Measurements from ENCODE around the gene SRGAP2B. TPM values are rescaled to one million over a fixed set of nuclear protein-coding genes. Genes with fewer than 3 reads are reported as not detected.
"Not testable (repeated sequence)": the region's sequence is repeated elsewhere in the genome, so short reads cannot be mapped to it uniquely, and the experiment has no call there.

The SRGAP2B gene
- total RNA-seq, 2 donors from 2014 or later: 17.7 to 20.6 TPM

DNA sequence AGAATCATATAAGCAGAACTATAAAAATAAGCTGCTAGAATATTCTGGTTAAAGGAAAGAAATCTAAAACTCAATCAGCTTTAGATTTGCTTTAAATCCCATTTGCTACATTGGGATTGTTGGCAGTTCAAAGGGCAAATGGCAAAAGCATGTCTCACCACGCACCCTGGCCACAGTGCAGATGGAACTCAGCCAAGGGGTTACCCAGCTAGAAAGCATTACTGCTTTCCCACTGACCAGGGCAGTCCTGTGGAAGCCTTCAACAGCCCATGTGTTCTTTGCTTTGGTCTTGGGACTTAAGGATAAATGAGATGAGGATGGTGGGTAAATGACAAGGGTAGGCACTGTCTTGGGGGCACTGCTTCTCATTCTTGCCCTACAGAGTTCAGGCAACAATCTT lies 163.6 kb downstream of the SRGAP2B start:
- intact Hi-C loops (cut with DNase I); DNase-seq: not testable (repeated sequence)
- ATAC-seq: peak; percentile 32 to 37

DNA sequence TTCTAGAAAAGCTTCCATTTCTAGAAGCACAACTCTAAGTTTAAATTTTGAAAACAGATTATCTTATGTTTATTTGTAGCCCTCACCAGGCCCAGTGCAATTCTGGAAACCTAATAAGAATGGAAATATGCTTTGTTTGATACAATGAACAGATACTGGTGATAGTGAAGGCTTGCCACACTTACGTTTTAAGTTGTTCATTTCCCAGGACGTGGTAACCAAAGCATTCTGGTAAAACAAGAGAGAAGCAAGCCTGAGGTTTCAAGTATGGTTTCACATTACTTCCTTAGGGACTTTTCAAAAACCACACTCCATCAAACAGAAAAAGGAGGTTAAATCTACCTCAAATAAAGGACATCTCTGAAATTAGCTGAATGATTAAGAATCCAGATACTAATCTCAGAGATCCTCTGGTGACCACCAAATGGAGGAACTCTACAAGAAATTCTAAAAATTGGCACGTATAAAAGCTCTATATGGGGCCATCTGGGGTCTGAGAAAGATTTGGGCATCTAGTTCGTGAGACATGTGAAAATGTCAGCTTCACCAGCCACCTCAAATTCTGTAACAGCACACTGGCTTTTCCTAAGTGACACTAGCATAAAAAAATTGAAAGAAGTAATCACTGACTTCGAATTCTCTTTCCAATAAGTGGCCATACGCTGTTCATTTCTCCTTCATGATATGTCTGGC lies 164.9 kb downstream of the SRGAP2B start:
- DNase-seq; intact Hi-C loops (cut with DNase I); ATAC-seq: not testable (repeated sequence)

DNA sequence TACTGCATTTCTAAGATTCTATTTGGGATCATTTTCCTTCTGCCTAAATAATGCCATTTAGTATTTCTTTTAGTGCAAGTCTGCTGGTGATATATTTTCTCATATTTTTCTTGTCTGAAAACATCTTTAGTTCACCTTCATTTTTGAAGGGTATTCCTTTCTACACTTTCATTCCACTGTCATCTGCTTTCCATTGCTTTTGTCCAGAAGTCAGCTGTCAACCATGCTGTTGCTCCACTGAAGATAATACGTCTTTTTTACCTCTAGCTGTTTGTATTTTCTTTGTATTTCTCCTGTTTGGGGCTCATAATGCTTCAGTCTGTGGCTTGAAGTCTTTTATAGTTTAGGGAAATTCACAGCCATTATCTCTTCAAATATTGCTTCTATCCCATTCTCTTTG lies 167.8 kb downstream of the SRGAP2B start:
- ATAC-seq; intact Hi-C loops (cut with DNase I): not testable (repeated sequence)

DNA sequence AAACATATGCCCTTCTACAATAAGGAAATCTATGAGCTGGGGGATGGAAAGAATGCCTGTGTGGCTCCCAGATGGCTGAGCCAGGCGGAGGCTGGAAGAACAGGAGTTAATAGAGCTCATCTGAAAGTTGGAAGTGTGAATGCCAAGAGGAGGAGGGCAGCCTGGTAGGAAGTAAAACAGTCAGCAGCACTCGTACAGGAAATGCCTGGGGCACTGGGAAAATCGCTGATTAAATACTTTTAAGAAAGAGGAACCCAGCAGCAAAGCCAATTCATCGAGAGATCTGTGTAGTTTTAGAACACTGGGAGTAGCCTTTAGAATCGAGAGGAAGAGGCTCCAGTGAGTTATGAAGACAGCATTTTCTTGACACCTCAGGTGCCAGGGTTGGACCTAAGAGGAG lies 171.5 kb downstream of the SRGAP2B start:
- intact Hi-C loops (cut with DNase I): not testable (repeated sequence)

More for the DNA sequence above, 167.8 kb downstream of the SRGAP2B start:
- not testable (repeated sequence) for DNase-seq

DNA sequence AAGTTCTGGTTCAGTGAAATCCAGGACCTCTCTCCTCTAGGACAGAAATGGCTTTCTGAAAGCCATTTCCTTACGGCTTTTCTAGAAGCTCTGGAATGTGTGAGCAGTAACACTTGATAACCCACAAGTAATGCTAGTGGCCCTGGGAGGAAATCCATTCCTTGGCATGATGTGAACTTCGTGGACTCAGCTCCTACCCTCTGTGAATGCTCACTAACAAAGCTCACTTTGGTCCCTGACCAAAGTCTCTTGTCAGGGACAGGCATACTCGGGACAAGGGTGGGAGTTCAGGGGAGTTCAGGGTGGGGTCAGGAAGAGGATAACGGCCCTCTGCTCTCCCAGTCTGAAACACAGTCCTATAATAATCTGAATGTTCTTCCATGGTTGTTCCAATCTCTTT lies 172.3 kb downstream of the SRGAP2B start:
- ATAC-seq: peak in 1 of 2 donors; percentile 8
- intact Hi-C loops (cut with DNase I); DNase-seq: not testable (repeated sequence)

More for the DNA sequence above, 171.5 kb downstream of the SRGAP2B start:
- not testable (repeated sequence) for DNase-seq
- peak; percentile 75 to 80 for ATAC-seq

DNA sequence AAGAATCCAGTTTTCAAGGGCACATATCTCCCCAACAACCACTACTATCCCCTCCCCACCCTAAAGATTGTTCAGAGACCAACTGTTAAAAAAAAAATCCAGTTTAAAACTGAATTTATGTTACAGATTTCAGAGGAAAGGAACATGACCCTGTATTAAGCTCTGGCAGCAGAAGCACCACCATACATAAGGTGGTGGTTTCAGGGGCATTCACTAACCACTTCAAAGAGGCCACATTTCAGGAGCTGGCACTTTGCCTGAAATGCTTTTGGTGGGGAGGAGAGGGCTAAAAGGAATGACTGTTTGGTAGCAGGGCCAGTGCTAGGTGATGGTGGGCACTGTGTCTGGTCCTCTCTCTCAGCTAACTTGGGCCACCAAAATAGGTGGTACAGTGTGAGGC lies 176.0 kb downstream of the SRGAP2B start:
- DNase-seq; ATAC-seq; intact Hi-C loops (cut with DNase I): not testable (repeated sequence)

DNA sequence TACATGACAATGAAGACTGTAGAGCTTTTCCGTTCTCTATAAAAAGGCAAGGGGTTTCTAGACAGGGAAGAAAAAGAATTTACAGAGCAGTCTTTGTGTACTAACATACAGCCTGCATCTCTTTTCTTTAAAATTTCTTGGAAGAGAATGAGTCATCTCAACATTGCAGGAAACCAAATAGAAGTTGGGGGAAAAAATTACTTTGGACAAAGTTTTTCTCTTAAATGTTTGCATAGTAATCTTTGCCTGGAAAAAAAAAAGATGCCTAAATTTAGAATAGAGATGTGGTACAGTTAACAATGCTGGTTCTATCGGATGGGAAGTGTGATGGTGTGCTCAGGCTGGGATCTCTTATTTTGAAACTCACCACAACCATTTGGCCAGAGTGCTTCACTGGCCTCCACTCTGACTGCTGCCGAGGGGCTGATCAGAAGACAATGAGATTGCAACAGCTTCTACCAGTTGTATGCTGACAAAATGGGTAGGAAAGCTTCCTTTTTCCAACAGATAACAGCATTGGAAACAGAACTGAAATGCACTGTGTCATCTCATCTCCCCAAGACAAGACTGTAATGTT lies 177.0 kb downstream of the SRGAP2B start:
- intact Hi-C loops (cut with DNase I); DNase-seq: not testable (repeated sequence)
- ATAC-seq: peak; percentile 75 to 78

DNA sequence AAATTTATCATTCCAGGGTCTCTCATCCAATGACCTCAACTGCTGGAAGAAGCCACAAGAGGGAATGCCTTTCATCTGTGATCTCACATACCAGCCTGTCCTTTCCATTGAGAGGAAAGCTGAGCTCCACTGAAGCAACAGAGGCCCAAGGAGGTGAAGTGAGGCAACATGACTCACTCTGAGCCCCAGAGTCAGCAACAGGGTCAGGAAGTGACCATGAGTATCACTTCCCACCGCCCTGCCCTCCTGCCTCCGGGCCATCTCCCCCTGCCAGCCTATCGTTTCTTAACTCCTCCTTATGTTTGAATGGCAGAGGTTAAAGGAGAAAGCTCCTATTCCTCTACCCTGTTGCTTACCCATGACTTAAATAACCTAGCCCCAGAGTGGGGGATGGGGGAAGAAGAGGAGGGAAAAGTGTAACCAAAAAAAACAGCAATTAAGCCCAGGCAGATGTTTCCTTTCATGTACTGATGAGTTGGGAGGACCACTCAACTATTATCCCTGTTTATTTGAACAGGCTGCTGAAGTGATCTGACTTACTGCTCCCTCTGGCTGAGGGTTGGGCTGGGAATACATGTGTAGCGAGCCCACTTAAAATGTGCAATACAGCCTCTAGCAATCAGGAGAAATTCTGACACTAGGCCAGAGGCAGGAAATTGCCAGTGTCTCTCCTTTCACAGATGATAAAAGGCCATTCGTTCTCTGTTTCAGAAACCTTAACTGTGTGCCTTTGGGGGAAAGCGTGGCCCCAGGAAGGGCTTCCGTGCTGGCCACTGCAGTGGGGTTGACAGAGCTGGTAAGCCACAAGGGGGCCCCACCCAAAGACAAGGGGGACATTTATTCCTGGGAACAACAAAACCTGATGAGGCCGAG lies 177.7 kb downstream of the SRGAP2B start:
- DNase-seq; intact Hi-C loops (cut with DNase I): not testable (repeated sequence)
- peak; percentile 70 to 85 for ATAC-seq

DNA sequence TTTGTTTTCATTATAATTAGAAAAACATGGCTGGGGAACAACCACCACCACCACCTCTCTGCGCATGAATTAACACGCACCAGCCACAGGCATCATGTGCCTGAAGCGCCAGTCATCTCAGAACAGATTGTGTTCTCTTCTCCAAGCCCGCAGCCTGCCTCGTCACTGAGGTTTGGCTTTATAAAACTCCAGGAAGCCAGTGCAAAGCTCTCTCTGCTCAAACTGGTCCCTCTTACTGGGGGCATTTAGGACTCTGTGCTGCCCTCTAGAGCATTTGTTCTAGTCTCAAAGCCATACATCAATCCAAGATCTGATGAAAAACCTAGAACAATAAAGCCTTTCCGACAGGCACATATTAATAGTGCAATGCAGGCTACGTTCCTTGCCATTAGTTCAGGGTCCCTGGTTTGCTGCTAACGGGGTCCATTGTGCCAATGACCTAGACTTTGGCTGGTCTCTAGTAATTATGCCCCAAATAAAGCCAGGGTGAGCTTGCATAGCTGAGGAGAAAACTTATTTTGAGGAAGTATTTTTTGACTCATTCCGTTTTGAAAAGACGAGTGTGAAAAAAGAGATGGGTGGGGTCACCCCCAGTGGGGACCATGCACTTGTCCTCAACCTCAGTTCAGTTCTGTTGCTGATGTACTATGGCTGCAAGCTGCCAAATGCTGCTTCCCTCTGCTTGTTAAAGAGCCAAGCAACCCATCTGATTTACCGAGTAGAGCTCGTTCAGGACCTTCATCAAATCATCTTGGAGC lies 181.0 kb downstream of the SRGAP2B start:
- DNase-seq; intact Hi-C loops (cut with DNase I): not testable (repeated sequence)
- ATAC-seq: peak in 1 of 2 donors; percentile 41

DNA sequence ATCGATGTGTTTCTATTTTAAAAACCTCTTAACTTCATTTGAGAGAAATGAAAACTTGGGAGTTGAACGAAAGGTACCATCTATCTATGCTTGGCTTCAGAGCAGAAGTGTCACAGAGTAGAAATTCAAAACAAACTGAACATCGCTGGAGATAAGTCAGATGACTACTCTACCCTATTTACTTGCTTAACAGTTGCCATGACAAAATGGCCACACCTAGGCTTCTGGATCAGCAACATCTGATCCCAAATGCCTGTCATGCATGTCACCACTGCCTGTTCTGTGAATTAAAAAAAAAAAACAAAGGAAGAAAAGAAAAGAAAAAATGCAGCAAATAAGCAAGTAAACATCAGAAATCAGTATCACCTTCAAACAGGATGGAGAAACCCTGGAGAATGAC lies 181.7 kb downstream of the SRGAP2B start:
- DNase-seq; ATAC-seq; intact Hi-C loops (cut with DNase I): not testable (repeated sequence)

DNA sequence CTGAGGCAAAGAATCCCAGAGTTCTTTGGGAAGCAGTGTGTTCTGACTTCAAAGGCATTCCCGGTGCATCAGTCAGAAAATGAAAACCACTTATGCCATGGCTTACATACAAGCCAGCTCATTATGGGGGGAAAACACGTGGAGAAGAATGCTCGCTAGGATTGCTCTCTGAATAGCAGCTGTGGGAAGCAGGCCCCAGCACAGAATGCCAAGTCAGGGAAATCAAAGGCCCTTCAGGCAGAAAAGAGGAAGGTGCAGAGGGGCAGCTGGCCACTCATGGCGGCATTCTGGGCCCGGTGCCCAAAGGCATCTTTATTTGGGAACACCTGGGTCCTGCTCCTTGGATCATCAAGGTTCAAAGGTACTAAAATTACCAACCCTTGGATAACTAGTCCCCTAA lies 184.4 kb downstream of the SRGAP2B start:
- peak; percentile 47 to 55 for ATAC-seq
- DNase-seq; intact Hi-C loops (cut with DNase I): not testable (repeated sequence)

DNA sequence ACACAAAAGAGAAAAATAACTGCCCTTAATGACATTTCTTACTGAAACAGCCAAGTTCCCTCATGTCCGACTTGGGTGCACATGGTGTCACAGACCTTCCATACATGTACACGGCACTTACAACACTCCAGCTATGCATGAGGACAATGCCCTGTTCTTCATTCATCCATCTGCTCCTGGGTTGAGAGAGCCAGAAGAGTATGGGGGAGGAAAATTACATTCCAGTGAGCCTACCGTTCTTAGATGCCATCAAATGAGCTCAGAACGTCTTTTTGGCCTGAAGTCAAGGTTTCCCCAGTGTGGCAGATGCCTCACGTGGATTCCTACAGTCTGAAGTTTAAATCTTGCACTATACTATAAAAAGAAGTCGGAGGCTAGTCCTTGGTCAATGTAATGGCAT lies 194.3 kb downstream of the SRGAP2B start:
- DNase-seq; ATAC-seq; intact Hi-C loops (cut with DNase I): not testable (repeated sequence)

DNA sequence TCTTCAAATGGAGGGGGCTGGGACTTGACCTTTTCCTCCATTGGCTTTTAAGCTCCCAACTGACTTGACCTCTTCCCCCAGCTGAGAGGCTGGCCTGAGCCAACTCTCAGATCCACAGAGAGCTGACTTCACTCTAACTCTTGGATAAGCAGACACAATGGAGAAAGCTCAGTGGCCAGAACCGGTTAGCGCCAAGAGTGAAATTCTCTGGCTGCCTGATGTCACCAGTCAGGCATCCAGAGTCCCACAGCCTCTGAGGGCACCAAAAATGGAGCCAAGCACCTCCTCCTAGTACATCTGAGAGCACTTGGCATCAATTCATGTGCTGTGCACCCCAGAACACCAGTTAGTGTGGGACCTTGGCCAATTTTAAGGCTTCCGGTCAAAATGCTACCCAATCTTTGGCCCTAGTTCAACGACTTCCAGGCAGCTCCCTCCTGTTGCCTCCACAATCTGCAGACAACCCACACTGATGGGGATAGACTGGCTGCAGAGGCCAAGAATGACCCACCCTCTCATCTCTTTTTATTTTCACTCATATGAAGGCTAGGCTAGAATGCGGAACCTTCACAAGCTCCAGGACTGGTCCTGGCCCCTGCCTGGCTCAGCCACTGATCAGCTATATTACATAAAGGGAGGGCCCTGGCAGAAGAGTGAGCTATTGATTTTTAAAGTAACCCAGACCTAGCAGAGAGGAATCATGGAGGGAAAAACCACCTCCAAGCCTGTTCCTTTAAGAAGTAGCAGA lies 200.5 kb downstream of the SRGAP2B start:
- intact Hi-C loops (cut with DNase I); DNase-seq: not testable (repeated sequence)
- peak; percentile 94 to 95 for ATAC-seq

DNA sequence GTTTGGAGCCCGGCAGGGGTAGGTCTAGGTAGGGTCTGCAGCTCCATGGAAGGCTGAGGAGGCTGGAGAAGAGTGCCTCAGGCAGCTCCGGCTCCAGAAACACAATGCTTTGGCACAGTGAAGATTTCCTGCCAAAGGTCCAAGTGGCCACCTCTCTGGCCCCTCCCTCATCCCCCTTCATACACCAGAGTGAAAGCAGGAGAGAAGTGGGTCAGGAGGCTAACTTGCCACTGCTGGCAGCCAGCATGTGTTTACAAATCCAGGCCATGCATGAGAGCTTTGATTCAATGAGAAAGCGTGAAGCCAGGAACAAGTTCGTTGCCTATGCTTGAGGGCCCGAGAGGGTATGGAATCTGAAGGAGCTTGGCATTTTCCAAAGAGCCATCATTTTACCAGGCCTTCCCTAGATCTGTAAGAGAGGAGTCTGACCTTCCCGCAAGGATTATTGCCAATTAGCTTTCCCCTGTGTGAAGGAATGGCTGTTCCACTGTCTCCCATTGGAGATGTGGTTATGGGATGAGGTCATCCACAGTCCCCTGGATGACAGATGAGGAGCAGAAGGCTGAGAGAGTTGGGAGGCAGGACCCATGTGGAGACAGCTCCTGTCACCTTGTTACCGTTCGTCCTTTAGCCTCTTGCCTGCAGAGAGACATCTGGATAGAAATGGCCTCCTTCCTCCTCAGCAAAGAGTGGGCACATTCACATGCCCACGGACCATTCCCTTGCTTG lies 201.3 kb downstream of the SRGAP2B start:
- ATAC-seq: peak; percentile 33 to 55
- intact Hi-C loops (cut with DNase I); DNase-seq: not testable (repeated sequence)

DNA sequence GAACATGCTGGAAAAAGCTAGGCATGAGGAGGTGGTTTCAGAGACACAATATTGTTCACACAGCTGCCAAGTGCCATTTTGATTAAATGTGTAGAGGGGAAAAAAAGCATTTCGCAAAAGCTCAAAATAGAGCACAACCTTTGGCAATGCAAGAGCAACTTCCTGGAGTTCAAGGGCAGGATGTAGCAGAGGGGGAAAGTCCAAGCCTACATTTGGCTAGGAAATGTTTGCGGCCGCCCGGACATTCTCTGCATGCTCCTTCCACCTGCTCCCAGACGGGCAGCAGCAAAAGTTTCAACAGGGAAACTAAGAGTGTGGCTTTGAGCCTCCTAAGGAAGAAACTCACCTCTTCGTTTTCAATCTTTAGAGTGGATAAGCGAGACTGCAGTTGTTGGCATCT lies 202.1 kb downstream of the SRGAP2B start:
- intact Hi-C loops (cut with DNase I); DNase-seq: not testable (repeated sequence)
- peak in 1 of 2 donors; percentile 29 for ATAC-seq

DNA sequence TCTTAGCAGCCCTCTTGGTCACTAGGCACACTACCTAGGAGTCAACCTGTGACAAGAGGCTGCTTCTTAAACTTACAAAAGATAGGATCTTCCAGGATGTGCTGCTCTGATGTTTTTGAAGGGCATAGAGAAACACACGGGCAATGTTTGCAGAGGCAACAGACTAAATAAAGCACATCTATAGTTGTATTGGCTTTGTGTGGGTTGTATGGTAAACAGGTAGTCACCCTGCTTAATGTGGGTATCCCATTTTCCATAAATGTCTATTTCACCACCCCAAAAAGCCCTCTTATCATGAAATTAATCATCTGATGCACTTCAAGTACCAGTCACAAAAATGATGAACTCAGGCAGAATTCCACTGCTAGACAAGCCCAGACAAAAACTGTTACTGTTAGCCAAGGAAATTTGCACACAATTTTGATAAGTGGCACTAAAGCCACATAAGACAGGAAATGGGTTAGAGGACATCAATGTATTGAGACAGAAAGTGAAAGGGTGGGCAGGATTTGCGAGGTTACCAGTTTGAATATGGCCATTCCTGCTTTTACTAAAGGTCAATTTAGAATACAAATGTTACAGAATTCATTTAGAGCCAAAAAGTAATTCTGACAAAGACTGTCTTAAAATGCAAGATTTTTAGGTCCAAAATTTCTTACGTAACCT lies 205.5 kb downstream of the SRGAP2B start:
- ATAC-seq; intact Hi-C loops (cut with DNase I); DNase-seq: not testable (repeated sequence)

DNA sequence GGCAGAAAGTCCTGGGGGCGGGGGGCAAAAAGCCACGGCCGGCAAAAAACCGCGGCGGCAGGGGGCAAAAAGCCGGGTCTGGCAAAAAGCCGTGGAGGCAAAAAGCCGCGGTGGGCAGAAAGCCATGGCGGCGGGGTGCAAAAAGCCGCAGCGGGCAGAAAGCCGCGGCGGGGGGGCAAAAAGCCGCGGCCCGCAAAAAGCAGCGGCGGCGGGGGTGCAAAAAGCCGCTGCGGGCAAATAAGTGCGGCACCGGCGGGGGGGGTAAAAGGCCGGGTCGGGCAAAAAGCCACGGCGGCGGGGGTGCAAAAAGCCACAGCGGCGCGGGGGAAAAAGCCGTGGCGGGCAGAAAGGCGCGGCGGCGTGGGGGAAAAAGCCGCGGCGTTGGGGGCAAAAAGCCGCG lies 212.1 kb downstream of the SRGAP2B start:
- peak in 1 of 2 donors; percentile 23 for ATAC-seq
- DNase-seq: peak; percentile 39
- intact Hi-C loops (cut with DNase I): not testable (repeated sequence)

All from left cardiac atrium (tissue), 4 donors.